Measurements from ENCODE around the gene SMC2.

SMC2 gene

DNA sequence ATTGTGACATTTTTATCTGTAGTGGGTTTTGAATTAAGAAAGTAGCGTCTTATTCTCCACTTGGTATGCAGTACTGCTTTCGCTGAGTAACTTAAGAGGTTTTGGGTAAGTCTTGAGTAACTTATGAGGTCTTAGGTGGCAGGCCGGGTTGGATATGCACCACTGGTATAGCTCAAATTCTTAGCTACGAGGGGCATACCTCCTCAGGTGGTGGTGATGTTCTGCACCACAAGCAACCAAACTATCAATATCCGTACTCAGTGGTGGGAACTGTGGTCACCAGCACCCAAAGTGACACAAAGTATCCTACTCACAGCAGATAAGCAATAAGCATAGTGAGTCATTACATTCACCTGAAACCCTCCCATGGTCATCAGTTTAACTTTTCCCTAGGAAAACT is 13.7 kb downstream of the SMC2 start:
- DNase-seq (ENCODE audit: low spot score), result no peak

DNA sequence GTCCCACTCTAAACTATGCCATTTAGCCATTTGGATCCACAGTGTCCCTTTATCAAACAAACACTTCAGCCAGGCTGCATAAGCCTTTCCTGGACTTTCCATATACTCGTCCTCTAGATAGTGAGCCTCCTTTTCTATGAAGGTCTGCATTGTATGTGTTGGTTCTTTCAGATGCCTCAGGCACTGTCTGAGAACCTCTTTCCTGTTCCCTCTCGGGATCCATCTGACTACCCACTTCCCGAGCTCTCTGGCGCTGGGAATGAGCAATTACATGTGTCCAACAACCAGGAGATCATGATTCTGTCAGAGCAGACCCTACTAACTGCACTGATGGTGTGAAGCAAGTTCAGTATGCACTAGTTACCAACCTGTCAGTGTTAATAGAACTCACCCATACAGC is 14.2 kb downstream of the SMC2 start:
- DNase-seq (ENCODE audit: low spot score), result no peak

DNA sequence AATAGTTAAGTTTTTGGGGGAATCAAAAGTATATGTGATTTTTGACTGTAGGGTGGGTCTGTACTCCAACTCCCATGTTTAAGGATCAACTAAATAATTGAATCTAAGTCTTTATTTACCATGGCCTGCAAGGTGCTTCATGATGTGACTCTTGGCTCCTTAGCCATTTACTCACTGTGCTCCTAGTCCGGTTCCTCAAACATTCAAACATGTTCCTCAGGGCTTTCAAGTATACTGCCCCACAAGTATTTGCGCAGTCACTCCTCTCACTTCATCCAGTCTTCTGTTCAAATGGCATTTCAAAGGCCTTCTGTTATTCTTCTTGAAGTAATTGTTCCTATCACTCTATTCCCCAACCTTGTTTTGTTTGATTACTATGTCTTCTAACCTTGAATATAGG is 16.4 kb downstream of the SMC2 start:
- DNase-seq (ENCODE audit: low spot score), result no peak

DNA sequence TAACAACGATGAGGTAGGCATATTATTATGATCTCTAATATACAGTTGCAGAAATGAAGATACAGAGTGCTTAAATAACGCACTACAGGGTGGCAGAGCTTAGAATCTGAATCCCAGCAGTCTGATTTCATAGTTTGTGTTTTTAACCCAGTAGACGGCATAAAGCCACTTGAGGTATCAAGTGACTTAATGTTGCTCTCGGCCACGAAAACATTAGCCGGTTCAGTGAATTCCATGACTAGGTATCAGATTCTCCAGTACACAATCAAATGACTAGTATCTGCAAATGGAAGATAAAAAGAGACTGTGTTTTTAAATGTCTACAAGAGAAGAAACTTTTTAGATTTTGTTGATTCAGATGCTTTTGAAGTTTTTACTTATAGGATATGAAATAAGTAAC is 24.8 kb downstream of the SMC2 start:
- DNase-seq (ENCODE audit: low spot score), result no peak

DNA sequence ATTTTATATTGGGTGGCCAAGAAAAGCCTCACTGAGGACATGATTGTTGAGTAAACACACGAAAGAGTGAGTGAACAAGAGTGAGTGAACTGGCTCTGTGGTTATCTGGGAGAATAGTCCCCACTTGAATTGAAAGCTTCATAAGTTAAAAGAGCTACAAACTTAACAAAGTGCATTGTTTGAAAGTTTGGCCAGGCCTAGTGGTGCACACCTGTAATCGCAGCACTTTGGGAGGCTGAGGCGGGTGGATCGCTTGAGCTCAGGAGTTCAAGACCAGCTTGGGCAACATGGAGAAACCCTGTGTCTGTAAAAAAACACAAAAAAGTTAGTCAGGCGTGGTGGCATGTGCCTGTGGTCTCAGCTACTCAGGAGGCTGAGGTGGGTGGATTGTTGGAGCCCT is 26.9 kb downstream of the SMC2 start:
- no peak for DNase-seq (ENCODE audit: low spot score)

DNA sequence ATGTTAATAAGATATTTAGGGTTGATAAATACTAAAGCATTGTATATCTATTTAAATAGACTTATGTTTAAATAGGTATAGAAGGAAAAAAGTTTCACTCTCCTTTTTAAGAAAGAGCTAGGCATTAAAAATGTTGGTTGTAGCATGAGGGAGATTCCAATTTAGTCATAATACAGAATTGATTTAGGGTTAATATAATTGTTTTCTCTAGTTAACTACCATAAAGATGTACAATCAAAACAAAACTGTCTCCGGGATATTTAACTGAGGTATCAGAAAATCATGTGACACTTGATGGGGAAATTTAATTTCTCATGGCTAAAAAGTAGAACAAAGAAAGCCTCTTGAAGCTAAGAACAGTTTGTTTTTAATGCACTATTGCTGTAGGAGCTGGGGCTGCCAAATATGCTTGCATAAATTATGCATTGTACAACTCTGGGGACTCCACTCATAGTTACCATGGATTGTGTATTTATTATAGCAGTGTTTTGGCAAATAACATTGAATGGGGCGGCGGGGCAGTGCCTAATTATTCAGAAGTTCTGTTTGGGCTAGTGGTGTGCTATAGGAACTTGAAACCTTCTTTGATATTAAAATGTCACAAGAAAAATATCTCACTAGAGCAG is 44.2 kb downstream of the SMC2 start:
- no peak for DNase-seq (ENCODE audit: low spot score)

DNA sequence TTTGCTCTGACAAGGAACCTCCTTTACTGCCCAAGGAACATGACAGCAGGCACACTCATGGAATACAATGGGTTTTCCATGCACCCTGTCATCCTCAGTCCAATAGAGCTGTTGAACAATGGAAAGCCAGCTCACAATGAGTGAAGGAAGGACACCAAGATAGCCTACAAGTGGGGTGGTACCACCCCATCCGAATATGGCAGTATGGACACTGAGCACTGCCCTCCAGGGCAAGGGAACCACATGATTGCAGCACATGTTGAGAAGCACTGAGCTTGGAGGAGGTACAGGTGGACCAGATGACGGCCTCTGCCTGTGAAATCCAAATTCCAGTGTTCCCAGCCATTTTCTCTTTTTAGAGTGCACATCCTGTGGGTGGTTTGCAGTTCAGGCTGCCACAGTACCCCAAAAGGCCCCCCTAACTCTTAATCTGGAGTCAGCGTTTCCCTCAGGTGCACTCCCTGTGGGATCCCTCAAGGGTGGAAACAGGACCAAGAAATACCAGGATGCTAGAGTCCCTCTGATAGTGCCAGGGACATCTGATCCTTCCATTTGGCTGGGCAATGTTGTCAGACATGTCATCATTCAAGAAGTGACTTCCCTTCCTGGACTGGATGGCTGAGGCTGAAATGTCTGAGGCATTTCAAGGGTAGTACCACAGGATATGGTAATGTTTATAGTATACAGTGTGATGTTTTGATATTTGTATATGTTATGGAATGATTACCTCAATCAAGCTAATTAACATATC is 48.9 kb downstream of the SMC2 start:
- DNase-seq (ENCODE audit: low spot score), result no peak

DNA sequence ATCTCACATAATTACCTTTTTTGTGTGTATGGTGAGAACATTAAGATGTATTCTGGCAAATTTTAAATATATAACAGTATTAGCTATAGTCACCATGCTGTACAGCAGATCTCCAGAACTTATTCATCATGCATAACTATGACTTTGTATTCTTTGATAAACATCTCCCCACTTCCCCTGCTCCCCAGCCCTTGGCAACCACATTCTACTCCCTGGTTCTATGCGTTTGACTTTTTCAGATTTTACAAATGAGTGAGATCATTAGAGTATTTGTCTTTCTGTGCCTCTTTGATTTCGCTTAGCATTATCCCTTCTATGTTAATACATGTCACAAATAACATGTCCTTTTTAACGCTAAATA is 49.4 kb downstream of the SMC2 start:
- DNase-seq (ENCODE audit: low spot score), result no peak

DNA sequence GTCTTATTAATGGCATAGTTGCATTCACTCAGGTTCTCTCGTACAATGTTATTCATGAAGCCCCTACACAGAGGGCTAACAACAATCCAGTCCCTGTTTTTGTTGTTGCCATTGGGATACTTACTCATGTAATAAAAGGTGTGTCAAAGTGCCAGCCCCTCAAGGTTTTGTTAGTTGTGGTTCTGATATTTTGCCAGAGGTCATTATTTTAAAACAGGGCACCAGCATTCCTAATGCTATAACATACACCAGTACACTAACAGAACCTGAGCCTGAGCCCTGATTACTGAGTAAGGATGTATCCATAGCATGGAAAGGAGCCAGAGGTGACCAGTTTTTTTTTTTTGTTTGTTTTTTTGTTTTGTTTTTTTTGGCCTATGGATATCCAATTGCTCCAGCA is 50.2 kb downstream of the SMC2 start:
- no peak for DNase-seq (ENCODE audit: low spot score)

DNA sequence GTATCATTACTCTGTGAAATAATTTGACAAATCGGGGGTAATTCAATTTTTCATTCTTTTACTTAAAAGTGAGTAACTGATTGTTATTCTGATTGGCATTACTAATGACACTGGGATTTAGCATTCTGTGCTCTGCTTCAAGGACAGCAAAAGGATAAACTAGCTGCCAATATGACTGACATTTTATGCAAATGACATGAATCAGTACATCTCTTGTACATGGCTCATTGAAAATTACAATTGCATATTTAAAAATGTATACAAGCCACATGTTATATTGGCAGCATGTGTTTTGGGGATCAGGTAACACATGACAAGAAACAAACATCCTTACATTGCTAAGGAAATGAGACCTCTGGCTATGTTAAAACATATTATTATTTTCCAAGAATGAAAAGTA is 79.0 kb downstream of the SMC2 start:
- no peak for DNase-seq (ENCODE audit: low spot score)

DNA sequence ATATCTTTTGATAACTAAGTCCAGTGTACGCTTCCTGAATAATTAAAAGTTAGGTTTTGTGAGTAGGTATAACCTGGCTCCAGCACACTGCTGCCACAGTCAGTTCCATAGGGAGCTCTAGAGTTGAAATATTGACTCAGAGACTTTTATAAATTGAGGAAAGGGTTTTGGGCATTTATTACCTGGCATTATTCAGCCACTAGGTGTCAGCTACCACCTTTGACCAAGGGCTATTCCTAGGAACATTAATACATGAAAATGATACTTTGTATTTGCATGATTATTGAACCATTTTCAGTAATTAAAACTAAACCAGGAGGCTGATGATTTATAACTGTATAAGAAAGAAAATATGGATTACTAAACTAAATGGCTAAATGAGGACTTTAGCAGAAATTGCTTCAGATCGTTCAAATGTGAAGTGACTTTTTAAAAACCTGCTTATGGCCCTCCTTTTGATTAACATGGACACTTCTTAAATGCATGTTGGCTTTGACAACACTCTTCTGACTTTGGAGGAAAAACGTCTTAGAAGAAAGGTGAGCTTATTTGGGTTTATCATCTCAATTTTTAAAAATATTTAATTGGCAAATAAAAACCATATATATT is 83.0 kb downstream of the SMC2 start:
- no peak for DNase-seq (ENCODE audit: low spot score)

DNA sequence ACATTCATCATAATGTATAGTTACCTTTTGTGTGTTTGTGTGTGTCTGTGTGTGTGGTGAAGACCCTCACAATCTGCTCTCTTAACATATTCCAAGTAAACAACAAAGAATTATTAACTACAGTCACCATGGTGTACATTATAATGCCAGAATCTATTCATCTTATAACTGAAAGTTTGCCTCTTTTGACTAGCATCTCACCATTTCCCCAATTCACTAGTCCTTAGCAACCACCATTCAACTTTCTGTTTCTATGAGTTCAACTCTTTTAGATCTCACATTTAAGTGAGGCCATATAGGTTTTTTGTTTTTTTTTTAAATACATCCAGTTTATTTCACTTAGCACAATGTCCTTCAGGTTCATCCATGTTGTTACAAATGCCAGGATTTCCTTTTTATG is 83.6 kb downstream of the SMC2 start:
- DNase-seq (ENCODE audit: low spot score), result no peak

Measured in germinal center (tissue), 1 donor.